Right lobe of liver (tissue), 6 donors: ENCODE data around the gene ACACA. TPM values are rescaled to one million over a fixed set of nuclear protein-coding genes. Genes with fewer than 3 reads are reported as not detected.

Experiments
- ATAC-seq, 4 donors: fragments of 200-7000 bp; cut with Tn5 transposase; one replicate each; pipeline ENCODE4 v1.9.1; 2020; ENCODE audit warnings: mild to moderate bottlenecking in 4 of 4, moderate library complexity in 4 of 4
- DNase-seq, 3 donors: peaks; one replicate each; pipeline ENCODE4 v3.0.0-alpha.2; 2020
- H3K27ac ChIP-seq, 3 donors: fragments of 200-600 bp; one replicate each; pipeline ENCODE4 v1.8.0; 2022
- H3K27me3 ChIP-seq, 2 donors: fragments of 200-600 bp; one replicate each; pipeline ENCODE4 v1.8.0; 2022
- H3K36me3 ChIP-seq, 4 donors: fragments of 200-600 bp; sonication (generic) in 1 of 4; one replicate each; pipeline versions ENCODE4 v1.5.1 to v1.8.0; 2017 to 2022; ENCODE audit warnings: control low read depth in 1 of 4
- H3K4me1 ChIP-seq, 4 donors: fragments of 200-600 bp; sonication (generic) in 1 of 4; one replicate each; pipeline versions ENCODE4 v1.5.1 to v1.8.0; 2017 to 2022; ENCODE audit warnings: control low read depth in 1 of 4
- H3K4me3 ChIP-seq, 3 donors: fragments of 200-600 bp; one replicate each; pipeline ENCODE4 v1.8.0; 2022
- H3K9me3 ChIP-seq, 4 donors: fragments of 200-600 bp; sonication (generic) in 1 of 4; one replicate each; pipeline versions ENCODE4 v1.5.1 to v1.8.0; 2017 to 2022; ENCODE audit warnings: control low read depth in 1 of 4
- CTCF ChIP-seq, 4 donors: fragments of 200-600 bp in 3 of 4; fragments of 450-650 bp in 1 of 4; IDR thresholded peaks; one replicate each; pipeline versions ENCODE4 v1.5.1 to v1.8.0; 2016 to 2022; ENCODE audit warnings: antibody characterized with exemption in 4 of 4, mild to moderate bottlenecking in 2 of 4
- POLR2A ChIP-seq: fragments of 450-650 bp; IDR thresholded peaks from one replicate; pipeline ENCODE4 v1.6.1; 2017; ENCODE audit warnings: antibody characterized with exemption, mild to moderate bottlenecking
- WGBS: methylation state at CpG from one replicate; pipeline ENCODE4 v1.1.6; 2018; ENCODE audit warnings: low coverage, low lambda C conversion rate; ENCODE audit not compliant: insufficient coverage; ENCODE audit errors: missing lambda C conversion rate; 5-methylcytosine and 5-hydroxymethylcytosine counted together
- intact Hi-C, 2 donors: fragments of 100-400 bp; cut with DNase I; formaldehyde crosslinking; loops; one replicate each; pipeline versions ENCODE4 v1.11.2 to v1.14.1; 2022
- total RNA-seq, 6 experiments: library from RNA; depleted of rRNA in 2 of 6; stranded (reverse); fragments of >200 nt in 2 of 6; fragmentation: NEBNext Ultra II Directional in 3 of 6; extraction: Animal tissue kit (Norgen Biotek cat#: 25700) in 3 of 6; gene quantifications; one replicate each; pipeline versions ENCODE4 v1.1.0 to v1.2.4, GENCODE V29; 2016 to 2023
- donor health status: DM: no; HTN: yes; CAD: no.
- donor health status: DM: no; HTN: no; CAD: no.
- donor health status: DM: no; HTN: no; CAD: no.
- donor health status: DM: no; HTN: yes; CAD: no.
- donor health status: DM: no; HTN: yes; CAD: no.

Gene ACACA
- total RNA-seq, 6 experiments from 2014 or later, result 14.6 to 56.4 (median 27.1) TPM

DNA sequence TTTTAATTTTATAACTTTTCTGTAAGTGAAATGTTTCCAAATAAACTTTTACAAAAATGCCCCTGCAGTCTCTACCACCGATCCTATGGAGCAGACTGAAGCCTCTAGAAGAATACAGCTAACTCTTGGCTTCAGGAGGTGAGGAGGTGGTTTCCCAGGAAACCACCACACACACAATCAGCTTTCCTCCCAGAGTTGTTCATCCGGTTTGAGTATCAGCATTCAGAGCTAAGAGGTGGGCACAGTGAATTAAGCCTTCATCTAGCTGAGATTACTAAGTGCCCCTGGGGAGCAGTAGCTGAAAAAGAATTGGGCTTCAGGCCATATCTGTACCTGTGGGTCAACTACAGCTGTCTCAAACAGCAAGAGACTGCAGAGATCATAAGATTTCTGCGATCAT, 318.2 kb downstream of the ACACA start:
- Histone ChIP-seq H3K4me3 (no peak overlapping the region), H3K36me3 (peaks cover 0 to 58% (median 10%) of the 10 kb centered on the region in 4 donors), H3K9me3 (no peaks in the 10 kb centered on the region), H3K27ac (no peak overlapping the region), H3K27me3 (no peaks in the 10 kb centered on the region), H3K4me1 (no peaks in the 10 kb centered on the region)
- ATAC-seq, result no peak
- intact Hi-C loops, result no loop called here
- DNase-seq, result no peak
- no peak for TF ChIP-seq CTCF (IDR thresholded peaks at IDR 0.05)
- no peak for TF ChIP-seq POLR2A
- WGBS, result 63% methylated on average over 3 of the region's 3 CpGs

- Histone ChIP-seq H3K4me3 (no peak overlapping the region), H3K27ac (no peak overlapping the region), H3K4me1 (no peaks in the 10 kb centered on the region), H3K9me3 (no peaks in the 10 kb centered on the region), H3K27me3 (no peaks in the 10 kb centered on the region), H3K36me3 (peaks cover 0 to 51% (median 10%) of the 10 kb centered on the region in 4 donors)
- ATAC-seq (no peak), DNase-seq (no peak)
- WGBS, result 90% methylated on average over 5 of the region's 5 CpGs
- intact Hi-C loops, result no loop called here
- TF ChIP-seq POLR2A, result no peak
- no peak for TF ChIP-seq CTCF (IDR thresholded peaks at IDR 0.05)
Observed at GRCh38 chr17:37087683-37088082, 319.0 kb downstream of the ACACA start.

GRCh38 chr17:37086948-37087347, 319.7 kb downstream of the ACACA start:
- intact Hi-C loops, result no loop called here
- H3K27ac ChIP-seq, result no peak overlapping the region
- DNase-seq (no peak), ATAC-seq (no peak)
- no peak overlapping the region for H3K4me3 ChIP-seq
- peaks cover 0 to 51% (median 10%) of the 10 kb centered on the region in 4 donors for H3K36me3 ChIP-seq
- no peaks in the 10 kb centered on the region for H3K27me3 ChIP-seq
- H3K9me3 ChIP-seq, result no peaks in the 10 kb centered on the region
- TF ChIP-seq POLR2A (no peak), CTCF (IDR thresholded peaks at IDR 0.05) (no peak)
- 94% methylated on average over 2 of the region's 3 CpGs for WGBS
- H3K4me1 ChIP-seq, result no peaks in the 10 kb centered on the region

GRCh38 chr17:37086334-37086733, 320.3 kb downstream of the ACACA start:
- ATAC-seq (no peak), DNase-seq (no peak)
- Histone ChIP-seq H3K27me3 (no peaks in the 10 kb centered on the region), H3K4me3 (no peak overlapping the region), H3K4me1 (no peaks in the 10 kb centered on the region), H3K27ac (no peak overlapping the region), H3K36me3 (peaks cover 0 to 51% (median 10%) of the 10 kb centered on the region in 4 donors), H3K9me3 (no peaks in the 10 kb centered on the region)
- WGBS, result no CpG with 5 or more reads among the region's 3 CpGs
- intact Hi-C loops, result no loop called here
- no peak for TF ChIP-seq POLR2A
- no peak for TF ChIP-seq CTCF (IDR thresholded peaks at IDR 0.05)

GRCh38 chr17:37084372-37084771, 322.3 kb downstream of the ACACA start:
- H3K4me1 ChIP-seq, result no peaks in the 10 kb centered on the region
- WGBS, result 60% methylated on average over 5 of the region's 5 CpGs
- H3K4me3 ChIP-seq, result no peak overlapping the region
- no peaks in the 10 kb centered on the region for H3K9me3 ChIP-seq
- DNase-seq (no peak), ATAC-seq (no peak)
- no peaks in the 10 kb centered on the region for H3K27me3 ChIP-seq
- no peak overlapping the region for H3K27ac ChIP-seq
- peaks cover 0 to 42% (median 7%) of the 10 kb centered on the region in 4 donors for H3K36me3 ChIP-seq
- no peak for TF ChIP-seq CTCF (IDR thresholded peaks at IDR 0.05)
- TF ChIP-seq POLR2A, result no peak
- intact Hi-C loops, result no loop called here
